Measurements from ENCODE around the gene THEMIS2.
"Not testable (repeated sequence)": the region's sequence is repeated elsewhere in the genome, so short reads cannot be mapped to it uniquely, and the experiment has no call there.

The THEMIS2 gene

DNA sequence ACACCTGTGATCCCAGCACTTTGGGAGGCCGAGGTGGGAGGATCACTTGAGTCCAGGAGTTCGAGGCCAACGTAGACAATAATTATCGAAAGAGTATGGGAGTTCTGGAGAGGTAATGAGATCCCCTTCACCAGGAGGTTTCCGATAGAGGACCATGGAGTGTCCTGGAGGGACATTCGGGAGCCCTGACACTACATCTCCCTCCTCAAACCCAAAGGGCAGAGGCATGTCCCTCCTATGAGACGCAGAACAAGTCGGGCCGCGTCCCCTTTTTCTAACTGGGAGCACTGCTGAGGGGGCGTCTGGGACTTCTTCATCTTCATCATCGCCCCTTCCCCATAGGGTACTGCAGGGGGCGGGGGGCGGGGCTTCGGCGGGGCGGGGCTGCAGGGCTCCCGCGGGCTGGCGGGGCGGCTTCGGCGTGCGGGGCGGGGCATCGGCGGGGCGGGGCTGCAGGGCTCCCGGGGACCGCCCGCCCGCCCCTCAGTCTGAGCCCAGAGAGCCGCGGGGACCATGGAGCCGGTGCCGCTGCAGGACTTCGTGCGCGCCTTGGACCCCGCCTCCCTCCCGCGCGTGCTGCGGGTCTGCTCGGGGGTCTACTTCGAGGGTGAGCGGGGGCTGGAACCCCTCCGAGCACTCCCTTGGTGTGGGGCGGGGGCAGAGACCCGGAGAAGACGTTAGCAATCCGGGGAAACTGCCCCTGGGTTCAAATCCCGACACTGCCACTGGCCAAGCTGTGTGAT is at the start of gene THEMIS2:
Gene THEMIS2 (plus strand): TSS at position 486 of the 743 bp plus-strand sequence. CDS start 28 bp downstream, at position 514.
- DNase-seq (ENCODE audit: low read depth in 3 of 3) = peak; percentile 52 to 83 (median 59)

DNA sequence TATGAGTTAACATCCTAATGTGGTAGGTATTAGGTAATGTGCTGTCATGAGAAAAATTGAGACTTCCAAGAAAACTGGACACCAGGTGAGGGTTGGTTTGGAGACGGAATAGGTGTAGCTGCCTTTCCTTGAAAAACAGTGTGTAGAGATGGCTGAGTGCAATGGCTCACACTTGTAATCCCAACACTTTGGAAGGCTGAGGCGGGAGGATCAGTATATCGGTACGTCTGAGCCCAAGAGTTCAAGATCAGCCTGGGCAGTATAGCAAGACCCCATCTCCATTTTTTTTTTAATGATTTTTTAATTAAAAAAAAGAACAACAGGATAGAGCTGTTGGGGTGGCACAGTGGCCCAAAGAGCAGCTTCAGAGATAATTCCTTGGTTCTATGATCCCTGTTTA is 48.6 kb upstream of the THEMIS2 start:
- no peak for DNase-seq (ENCODE audit: low read depth in 3 of 3)

DNA sequence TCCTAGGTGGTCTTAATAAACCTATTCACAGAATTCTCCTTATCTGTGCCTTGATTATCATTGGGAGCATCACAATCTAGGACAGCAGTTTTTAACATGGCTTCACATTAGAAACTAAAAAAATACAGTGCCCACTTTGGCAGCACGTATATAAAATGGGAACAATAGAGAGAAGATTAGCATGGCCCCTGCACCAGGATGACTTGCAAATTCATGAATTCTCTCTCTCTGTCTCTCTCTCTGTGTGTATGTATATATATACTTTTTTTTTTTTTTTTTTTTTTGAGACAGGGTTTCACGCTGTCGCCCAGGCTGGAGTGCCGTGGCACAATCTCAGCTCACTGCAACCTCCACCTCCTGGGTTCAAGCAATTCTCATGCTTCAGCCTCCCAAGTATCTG is 47.9 kb upstream of the THEMIS2 start:
- DNase-seq (ENCODE audit: low read depth in 3 of 3) = no peak

DNA sequence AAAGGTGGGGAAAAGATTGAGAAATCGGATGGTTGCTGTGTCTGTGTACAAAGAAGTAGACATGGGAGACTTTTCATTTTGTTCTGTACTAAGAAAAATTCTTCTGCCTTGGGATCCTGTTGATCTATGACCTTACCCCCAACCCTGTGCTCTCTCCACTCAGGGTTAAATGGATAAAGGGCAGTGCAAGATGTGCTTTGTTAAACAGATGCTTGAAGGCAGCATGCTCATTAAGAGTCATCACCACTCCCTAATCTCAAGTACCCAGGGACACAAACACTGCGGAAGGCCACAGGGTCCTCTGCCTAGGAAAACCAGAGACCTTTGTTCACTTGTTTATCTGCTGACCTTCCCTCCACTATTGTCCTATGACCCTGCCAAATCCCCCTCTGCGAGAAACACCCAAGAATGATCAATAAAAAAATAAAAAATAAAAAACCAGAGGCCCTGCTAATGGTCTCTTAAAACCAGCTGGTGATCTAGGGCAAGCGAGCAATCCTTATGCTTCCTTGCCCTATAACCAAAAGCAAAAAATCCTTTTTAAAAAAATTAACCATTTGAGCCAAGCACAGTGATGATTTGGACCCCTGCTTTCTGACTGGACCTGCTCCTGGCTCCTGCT is 42.9 kb upstream of the THEMIS2 start:
- DNase-seq (ENCODE audit: low read depth in 3 of 3) = not testable (repeated sequence)

DNA sequence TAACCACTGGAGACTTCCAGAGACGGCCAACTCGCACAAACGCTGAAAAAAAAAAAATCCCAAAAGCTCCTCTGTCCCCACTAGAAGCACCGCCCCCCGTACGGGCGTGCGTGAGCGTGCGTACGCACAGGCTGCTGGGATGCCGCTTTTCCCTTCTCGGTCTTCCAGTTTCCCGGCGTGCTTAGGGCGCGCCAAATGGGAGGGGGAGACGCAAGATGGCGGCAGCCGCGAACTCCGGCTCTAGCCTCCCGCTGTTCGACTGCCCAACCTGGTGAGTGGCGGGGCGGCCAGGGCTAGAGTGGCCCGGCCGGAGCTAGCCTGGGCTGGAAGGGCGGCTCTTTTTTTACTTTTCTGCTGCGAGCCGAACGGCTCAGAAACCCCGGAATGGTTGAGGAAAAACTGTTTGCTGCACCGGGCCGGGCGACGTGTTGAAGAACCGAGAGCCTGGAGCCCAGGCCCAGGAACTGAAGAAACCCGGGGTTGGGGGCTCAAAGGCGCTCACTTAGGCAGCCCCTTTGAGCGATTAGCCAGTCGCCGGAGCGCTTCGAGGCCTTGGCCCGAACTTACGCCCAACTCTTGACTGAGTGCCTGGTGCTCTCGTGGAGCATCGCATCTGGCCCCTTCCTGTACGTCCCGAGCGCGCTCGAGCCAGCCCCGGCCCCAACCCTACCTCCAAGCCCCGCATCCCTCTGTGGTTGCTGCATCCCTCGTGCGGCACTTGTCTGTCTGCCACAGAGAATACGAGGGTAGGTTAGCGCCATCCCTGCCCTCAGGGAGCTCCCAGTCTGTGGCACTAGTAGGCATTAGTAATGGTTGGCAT is 41.5 kb upstream of the THEMIS2 start, which contains the start of gene PPP1R8:
Gene PPP1R8 (plus strand): TSS at position 162 of the 820 bp plus-strand sequence. CDS start 54 bp downstream, at position 216.
- DNase-seq (ENCODE audit: low read depth in 3 of 3) = peak; percentile 80 to 86 (median 85)

DNA sequence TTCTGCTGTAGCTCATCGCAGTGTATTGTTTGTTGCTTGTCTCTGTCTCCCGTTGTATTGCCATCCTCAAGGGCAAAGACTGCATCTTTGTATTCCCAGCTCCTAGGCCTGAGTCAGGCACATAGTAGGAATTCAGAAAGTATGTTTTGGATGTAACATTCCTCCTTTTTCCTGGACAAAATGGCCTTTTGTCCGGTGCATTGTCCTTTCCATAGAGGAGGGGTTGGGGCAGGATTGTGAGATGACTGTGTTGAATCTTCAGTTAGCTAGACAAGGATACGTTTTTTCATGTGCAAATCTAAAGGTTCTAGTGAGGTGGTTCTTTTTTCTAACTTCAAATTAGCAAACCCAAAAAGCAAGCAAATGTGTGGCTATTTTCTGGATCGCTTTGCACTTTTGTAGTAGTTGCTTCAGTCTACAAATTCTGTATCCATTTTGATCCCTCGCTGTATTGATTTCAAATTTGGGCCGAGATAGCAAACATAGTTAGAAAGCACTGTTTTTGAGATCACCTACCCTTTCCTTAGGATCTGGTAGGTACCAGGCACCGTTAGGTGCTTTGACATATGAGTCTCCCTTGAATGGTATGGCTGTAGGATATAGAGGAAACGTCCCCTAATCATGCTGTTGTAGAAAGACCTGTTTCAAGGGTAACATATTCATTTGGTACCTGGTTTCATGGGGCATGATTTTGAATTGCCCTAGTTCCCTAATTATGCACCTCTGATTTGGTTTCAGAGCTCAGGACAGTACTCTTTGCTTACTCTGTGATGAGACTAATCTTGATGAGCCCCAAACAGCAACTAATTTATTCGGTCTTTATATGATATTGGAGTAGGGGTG is 40.6 kb upstream of the THEMIS2 start:
- DNase-seq (ENCODE audit: low read depth in 3 of 3) = no peak

DNA sequence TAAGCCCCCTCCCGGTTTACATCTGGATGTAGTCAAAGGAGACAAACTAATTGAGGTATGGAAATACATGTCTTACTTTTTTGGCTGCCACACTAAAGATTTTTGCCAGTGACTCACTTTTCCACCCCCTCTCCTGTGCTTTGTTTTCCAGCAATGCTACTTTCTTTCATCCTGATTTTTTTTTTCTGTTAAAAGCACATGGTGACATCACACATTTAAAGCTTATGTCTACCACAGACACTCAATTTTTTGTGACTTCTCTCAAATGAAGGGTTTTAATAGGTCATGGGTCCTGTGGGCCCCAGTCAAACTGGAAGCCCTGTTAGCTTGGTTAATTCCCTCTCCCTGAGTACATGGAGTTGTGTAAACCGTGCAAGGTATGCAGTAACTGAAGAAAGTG is 39.6 kb upstream of the THEMIS2 start:
- no peak for DNase-seq (ENCODE audit: low read depth in 3 of 3)

DNA sequence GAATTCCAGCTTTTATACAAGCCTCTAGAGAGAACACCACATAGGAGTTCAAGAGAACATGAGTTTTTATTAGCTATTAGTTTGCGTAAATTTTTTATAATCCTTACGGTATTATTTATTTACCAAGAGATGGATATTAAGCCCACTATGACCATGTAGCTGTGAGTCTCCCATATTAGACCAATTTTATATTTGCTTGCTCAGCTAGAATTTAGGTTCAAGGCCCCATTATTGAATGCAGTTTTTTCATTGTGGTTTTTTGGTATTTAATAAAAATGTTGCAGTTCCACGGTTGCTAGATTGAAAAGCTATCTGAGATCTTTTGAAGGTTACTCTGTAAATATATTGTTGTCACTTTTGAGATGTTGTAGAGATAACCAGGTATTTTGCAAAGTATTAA is 38.9 kb upstream of the THEMIS2 start:
- no peak for DNase-seq (ENCODE audit: low read depth in 3 of 3)

DNA sequence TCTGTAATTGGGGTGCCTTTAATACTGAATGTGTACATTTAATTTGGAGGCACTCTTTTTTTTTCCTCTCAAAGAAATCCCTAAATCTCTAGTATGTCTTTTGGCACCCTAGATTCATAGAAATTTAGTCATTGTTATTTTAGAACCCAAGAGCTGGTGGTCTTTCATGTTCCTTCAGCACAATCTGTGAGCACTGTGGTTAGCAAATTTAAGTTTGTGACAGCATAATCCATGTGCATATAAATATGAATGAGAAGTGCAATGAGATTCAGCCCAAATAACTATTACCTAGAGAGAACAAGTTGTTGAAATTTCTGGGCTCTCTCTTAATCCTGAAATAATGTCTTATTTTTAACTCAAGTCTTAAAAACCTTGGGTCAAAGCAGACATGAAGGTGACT is 37.3 kb upstream of the THEMIS2 start:
- no peak for DNase-seq (ENCODE audit: low read depth in 3 of 3)

DNA sequence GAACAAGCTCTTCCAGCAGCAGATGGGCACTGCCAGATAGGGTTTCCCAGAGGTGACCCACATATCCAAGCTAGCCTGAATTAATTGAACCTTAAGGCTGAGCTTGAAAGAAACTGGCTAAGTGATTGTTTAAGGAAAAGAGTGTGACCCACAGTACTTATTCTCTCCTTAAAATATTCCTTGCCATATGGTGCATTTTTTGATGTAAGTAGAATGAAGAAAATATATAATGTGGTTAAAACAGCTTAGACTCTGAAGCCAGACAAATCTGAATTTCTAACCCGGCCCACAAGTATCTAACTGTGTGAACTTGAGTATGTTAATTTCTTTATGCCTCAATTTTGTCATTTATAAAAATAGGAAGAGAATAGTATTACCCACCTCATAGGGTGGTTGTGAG is 36.8 kb upstream of the THEMIS2 start:
- DNase-seq (ENCODE audit: low read depth in 3 of 3) = no peak

DNA sequence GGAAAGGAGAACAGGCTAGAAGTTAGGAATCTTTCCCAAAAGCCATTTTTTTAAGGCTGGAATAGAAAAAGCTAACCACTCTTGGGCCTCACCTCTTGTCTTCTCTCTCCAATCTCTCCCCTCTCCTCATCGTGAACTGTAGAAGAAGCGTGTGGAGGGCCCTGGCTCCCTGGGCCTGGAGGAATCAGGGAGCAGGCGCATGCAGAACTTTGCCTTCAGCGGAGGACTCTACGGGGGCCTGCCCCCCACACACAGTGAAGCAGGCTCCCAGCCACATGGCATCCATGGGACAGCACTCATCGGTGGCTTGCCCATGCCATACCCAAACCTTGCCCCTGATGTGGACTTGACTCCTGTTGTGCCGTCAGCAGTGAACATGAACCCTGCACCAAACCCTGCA is 22.4 kb upstream of the THEMIS2 start:
- no peak for DNase-seq (ENCODE audit: low read depth in 3 of 3)

DNA sequence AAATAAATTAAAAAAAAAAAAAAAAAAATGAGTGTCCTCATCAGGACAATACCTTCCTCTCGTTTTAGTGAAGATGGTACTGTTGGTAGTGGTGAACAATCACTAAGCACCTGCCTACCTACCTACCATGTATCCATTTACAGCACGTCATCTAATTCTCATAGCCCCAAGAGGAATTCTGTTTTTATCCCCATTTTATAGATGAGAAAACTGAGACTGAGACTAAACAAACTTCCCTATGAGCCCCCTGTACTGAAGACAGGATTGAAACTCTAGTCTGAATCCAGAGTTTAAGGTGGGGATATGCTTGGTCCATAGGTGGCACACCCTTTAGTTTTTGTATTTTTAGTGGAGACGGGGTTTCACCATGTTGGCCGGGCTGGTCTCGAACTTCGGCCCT is 17.3 kb upstream of the THEMIS2 start:
- DNase-seq (ENCODE audit: low read depth in 3 of 3) = no peak

DNA sequence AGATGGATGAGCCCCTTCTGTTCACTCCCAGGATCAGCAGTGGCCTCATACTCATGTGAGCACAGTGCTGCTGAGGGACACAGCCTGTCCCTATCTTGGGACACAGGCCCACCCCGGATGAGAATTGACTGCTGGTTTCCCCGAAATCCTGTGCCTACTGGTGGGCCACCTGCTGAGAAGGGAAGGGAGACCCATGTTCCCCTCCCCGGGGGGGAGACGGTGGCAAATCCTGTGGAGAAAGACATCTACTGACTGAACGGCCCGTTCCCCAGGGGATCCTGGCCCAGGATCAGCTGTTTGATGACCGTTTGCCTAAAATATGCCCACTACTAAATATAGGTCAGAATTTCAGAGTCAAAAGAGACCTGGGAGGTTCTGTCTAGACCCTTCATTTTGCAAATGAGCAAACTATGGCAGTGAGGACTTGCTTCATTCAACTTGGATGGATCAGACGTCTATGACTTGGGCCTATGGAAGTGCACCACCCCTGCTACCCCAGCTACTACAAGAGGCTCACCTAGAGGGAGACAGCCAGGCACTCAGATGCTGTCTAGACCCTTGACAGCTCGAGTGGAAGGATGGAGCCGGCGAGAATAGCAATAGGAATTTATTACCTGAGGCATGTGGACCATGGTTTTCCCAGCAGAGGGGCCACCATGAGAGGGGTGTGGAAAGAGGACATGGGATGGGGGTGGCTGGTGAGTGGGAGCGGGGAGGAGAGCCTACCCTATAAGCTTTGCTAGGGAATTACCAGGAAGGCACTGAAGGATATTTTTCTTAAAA is 15.6 kb upstream of the THEMIS2 start:
- no peak for DNase-seq (ENCODE audit: low read depth in 3 of 3)

DNA sequence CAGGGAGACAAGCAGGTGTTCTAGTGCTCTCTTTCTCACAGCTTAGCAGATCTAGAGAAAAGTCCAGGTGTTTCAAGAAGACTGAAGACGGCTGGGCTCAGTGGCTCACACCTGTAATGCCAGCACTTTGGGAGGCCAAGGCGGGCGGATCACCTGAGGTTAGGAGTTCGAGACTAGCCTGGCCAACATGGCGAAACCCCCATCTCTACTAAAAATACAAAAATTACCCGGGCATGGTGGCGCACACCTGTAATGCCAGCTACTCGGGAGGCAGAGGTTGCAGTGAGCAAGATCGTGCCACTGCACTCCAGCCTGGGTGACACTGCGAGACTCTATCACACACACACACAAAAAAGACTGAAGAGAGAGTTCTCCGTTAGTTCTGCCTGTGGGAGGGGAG is 14.8 kb upstream of the THEMIS2 start:
- DNase-seq (ENCODE audit: low read depth in 3 of 3) = not testable (repeated sequence)

DNA sequence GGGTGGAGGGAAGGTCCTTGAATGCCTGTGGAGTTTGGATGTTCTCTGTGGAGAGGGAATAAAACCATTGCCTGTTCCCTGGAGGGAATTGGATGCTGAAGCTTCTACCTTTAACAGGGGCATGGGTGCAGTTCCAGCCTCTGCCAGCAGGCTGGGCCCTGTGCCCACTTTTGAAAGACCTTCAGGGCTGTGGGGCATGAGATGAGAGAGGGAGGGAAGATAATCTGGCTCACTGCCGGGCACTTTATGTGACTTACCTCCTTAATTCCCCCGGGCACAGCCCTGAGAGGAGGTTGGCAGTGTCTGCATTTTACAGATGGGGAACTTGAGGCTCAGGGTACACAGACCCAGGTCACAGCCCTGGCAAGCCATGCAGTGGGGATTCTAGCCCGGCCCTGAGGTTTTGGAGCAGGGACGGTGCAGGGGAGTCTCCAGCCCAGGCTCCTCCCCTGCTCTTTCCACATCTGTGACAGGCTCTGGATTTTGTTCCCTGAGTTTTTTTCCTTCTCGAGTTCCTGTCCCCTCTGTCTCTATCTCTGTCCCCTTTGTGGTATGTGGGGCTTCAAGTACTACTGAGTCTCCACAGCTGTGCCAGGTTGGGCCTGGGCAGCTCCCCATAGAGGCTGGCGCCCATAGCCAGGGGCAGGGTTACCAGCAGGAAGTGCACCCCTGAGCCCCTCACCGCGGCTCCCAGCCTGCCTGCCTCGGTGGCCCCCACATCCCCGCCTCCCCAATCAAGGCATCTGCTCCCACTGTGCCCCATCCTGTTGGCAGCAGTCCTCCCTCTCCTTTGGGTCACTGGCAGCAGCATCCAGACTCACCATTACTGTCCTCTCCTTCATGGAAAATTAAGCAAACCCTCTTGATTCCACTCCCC is 14.0 kb upstream of the THEMIS2 start:
- peak; percentile 68 to 76 (median 69) for DNase-seq (ENCODE audit: low read depth in 3 of 3)

DNA sequence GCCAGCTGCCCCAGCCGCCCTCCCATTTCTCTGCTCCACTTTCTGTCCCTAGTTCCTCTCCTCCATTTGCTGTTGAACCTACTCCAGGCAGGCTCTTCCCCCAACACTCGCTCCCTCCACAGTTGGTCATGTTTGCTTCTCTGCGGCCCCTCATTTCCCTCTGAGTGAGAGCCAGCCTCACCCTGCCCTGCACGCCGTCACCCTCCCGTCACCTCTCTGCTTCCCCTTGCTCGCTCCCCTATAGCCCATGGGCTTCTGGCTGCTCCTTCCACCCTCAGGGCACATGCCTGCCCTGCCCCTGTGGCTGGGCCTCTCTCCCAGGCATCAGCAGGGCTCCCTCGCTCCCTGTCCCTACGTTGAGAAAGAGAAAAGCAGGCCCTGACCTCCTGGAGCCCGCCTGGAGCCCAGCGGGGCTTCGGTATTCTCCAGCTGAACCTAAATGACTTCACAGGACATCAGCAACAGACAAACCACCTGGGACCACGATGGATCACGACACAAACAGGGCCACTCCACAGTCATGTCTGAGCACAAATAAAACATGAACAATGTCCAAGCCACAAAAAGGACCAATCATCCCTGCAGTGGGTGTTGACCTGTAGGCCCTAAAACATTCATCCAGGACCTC is 13.3 kb upstream of the THEMIS2 start:
- no peak for DNase-seq (ENCODE audit: low read depth in 3 of 3)

DNA sequence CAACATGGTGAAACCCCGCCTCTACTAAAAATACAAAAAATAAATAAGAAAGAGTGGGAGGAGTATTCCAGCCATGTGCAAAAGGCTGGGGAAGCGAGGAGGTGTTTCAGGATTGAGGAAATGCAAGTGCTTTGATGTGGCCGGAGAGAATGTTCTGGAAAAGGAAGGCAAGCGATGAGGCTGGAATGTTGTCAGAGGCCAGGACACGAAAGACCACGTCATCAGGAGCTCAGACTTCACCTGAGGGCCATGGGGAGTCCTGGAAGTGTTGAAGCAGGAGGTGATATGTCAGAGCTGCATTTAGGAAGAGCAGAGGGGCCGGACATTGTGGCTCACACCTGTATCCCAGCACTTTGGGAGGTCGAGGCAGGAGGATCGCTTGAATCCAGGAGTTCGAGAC is 10.9 kb upstream of the THEMIS2 start:
- DNase-seq (ENCODE audit: low read depth in 3 of 3) = no peak

DNA sequence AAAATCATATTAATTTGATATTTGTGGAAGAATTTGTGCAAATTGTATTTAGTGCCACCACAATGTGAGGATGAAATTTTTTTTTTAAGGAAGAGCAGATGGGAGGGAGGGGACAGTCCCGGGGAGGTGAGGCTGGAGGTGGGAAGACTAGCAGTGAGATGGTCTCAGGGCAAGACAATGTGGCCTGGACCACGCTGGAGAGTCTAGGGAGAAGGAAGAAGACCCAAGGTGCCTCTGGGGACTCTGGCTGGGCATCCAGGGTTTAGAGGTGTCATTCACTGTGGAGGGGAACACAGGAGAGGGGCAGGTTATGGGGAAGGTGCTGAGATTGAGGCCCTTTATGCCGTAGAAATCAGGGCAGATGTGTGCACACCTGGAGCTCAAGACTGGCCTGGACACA is 10.3 kb upstream of the THEMIS2 start:
- no peak for DNase-seq (ENCODE audit: low read depth in 3 of 3)
